NCI-H446 (cell line): Measurements from ENCODE around the gene CCNB2.
"Not testable (repeated sequence)": the region's sequence is repeated elsewhere in the genome, so short reads cannot be mapped to it uniquely, and the experiment has no call there.

Experiments
- DNase-seq, 2 experiments: peaks; one replicate each; lab custom pipeline; 2025; lab: John Stamatoyannopoulos, UW

CCNB2 gene

DNA sequence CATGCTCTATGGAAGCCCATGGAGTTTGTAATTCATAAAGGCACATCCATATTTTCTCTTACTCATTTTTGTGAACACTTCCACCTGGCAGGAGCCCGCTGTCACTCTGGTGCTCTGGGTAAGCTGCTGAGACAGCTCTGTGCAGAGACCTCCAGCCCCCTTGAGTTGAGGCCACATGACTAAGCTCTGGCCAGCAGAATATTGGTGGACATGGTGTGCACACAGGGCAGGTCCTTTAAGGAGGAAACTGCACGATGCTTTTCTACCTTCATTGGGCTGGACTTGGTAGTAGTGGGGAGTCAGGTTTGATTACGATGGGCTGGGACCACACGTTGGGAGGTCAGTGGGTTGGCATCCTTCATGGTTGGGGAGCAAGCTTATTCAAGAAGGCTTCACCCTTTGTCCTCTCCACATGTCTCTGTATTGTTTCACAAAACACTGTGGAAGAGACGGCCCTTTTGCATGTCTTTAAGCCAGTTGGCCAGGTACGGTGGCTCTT is 29.0 kb downstream of the CCNB2 start:
- no peak for DNase-seq

DNA sequence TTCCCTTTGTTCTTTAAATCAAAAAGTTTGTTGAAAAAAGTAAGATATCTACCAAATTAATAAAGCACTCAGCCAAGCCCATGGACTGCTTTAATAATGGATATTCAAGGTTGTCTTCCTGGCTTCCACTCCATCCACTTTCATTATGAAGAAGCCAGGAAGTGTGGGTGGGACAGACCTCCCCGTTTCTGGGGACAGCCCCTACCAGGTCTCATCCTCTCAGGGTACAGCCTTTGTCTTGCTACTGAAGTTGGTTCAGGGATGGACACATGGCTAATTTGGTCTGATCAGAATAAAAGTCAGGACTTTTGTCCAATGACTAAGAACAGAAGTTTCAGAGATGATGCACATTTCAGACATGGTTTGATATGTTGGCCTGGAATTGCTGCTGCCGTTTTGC is 32.6 kb downstream of the CCNB2 start:
- DNase-seq, result no peak

DNA sequence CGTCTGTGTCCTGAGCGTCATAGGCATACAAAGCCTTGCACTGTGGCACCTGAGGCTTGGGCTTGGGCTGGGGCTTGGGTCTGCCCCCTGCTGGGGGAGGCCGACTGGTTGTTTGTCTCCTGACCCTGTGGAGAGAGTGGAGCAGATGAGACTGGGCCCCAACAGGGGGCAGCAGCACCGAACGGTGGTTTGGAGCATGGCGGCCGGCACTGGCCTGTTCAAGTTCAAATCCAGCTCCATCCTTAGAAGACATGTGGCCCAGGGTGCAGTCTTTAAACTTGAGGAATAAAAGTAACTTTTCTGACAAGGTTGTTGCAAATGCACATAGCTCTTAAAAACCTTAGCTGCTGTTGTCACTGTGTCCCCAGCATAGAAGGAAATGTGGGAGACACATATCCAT is 33.3 kb downstream of the CCNB2 start:
- DNase-seq, result no peak

DNA sequence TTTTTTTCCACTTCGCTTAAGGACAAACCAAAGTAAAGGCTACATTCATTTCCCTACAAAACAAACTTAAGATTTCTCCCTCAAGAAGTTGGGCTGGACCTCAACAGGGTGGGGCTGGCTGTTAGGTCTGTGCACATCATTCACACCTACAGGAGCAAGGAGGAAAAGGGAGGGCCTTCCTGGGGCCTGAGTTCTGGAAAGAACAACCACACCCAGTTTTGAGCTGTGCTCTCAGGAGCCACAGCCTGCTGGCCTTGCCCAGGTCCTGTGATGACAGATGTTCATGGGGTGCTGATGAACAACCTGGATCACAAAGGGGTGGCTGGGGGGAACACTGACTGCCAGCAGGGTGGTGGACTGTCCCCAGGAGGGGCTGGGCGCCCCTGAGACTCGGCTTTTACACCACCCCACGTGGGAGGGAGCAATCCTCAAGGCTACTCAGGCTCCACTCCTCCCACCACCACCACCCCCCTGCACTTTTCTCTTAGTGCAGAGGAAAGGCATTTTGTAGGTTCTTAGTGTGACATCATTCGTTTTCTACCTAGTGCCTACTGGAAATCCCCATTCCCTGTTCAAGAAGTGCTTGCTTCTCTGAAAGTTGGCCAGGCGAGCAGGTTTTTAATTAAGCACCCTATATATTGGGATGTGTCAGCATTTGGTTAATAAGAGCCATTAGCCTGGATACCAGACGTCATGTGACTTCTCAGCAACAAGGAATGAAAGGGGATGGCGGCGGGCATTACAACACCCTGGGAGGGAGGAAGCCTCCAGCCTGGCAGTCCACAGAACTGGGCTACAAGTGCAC is 35.7 kb downstream of the CCNB2 start:
- no peak for DNase-seq

DNA sequence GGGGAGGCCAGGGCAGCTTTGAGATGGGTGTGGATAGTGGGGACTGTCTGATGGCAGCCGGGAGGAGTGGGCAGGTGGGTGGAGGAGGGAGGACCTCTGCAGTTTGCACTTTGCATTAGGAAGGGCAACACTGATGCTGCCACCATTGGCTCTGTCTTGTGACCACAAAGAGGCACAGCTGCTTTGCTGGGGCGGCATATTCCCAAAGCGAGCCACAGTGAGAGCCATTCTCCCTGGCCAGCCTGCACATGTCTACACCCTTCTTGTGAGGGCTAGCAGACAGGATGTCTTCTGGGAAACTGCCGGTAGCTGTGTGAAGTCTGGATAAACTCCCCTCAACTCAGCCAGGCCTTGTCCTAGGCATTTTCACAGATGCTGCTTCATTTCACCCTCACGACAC is 38.3 kb downstream of the CCNB2 start:
- no peak for DNase-seq

DNA sequence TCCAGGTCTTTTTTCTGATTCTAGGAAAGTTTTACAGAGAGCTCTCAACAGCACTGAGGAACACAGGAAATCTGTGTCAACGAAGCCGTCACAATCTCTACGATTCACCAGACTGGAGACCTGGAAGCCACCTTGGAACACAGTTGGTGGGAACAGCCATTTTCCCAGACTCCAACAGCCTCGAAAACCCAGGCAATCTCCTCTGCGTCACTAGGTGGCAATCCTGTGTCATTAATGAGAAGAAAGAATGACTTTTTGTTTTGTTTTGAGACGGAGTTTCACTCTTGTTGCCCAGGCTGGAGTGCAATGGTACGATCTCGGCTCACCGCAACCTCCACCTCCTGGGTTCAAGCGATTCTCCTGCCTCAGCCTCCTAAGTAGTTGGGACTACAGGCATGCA is 39.6 kb downstream of the CCNB2 start:
- DNase-seq, result not testable (repeated sequence)

DNA sequence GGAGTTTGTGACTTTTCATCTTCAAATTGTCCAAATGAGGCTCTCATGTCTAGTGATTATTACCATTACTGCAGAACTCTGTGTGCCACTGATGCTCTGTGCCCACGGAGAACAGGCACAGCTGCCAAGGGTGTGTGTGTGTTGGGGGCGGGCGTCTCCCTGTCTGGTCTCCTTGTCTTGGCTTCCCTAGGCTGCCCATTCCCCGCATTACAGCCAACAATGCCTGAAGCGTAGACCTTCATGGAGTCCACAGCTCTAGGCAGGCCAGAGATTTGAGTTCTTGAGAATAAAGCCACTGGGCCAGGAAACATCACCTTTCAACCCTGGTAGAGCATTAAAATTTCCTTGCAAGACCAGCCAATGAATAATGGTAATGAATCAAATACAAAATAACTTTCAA is 42.7 kb downstream of the CCNB2 start:
- no peak for DNase-seq

DNA sequence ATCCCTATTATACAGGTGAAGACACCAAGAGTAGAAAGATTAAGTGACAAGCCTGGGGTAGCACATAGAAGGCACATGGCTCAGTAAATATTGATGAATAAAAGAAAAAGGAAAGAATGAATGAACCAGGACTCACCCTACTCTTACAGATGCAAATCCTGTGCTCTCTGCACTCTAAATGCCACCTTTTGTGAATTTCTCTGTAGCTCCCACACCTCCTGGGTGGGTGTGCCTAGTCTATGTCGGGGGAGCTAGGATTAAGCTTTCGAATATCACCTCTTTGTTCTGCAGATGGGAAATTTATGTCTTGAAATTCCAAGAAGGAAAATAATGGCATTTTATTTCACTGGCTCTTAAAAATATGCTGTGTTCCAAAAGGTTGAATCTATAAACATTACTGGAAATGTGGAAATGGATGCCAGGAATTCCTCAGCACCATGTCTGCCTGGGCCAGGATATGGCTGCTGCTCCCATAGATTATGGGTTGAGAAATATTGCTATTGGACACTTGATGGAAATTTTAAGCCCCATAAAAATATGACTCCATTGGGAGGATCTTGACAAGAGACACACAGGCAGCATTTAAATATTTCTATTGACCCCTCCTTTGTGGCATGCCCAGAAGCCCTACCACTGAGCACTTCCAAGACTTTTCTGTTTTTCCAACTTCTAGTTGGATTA is 43.3 kb downstream of the CCNB2 start:
- DNase-seq, result no peak

DNA sequence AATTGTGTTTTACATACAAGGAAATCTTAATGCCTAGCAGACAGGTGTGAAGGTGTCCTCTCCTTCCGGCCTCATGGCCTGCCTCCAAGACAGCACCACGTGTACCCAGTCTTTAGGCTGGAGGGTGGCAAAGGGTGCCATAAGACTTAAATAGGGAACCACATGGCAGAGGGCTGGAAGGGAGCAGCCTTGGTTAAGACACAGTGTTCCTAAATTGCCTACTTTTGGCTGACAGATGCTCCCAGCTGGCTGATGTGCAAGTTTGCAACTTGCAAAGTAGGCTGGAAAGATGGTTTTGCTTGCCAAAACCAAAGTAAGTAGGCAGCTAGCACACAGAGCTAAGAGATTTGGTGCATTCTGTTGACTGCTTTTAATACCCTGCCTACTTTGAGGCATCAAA is 45.2 kb downstream of the CCNB2 start:
- no peak for DNase-seq

DNA sequence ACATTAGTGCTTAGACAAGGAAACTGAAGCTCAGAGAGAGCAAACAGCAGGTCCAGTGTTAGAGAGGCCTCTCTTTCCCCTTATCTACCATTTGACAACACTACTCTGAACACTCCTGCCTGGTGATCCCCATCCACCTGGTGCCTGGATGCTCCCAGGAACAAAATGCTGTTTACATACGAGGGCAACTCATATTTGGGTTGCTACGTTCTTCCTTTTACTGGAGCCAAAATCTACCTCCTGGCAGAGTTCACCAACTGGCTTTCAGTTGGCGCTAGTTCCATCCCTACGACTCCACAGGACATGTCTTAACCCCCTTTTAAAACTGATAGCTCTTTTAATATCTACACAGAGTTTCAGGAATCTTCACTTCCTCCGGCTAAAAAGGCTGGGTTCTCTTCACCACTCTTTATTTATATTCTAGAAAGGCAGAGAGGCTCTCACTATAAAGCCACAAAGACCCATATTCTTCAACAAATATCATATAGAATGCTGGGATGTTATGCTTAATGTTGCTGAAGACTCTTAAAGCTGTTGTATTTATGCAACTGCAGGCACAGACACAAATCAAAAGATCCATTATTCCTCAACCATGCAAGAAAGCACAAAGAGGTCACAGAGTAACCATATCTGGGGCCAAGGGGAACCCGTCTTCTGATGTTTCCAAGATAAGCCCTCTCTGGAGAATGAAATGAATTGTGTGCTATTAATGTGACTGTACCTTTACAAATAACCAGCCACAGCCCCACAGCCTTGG is 47.9 kb downstream of the CCNB2 start:
- DNase-seq, result no peak

DNA sequence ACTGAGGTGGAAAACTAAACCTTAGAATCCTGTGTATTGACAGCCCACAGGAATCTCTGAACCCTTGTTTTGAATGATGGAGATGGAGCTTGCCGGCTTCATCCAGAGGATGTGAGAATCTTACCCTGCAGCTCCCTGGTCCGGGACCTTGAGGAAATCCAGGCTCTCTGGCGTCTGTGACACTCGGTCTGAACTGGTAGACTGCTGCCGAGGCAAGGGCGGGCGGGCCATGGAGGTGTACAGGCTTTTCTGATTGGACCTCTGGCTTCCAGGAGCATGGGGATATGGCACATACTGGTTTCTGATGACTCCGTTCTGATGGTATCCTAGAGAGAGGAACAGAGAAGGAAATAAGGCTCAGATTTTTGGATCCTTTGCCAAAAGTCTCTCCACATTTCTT is 48.5 kb downstream of the CCNB2 start:
- no peak for DNase-seq

DNA sequence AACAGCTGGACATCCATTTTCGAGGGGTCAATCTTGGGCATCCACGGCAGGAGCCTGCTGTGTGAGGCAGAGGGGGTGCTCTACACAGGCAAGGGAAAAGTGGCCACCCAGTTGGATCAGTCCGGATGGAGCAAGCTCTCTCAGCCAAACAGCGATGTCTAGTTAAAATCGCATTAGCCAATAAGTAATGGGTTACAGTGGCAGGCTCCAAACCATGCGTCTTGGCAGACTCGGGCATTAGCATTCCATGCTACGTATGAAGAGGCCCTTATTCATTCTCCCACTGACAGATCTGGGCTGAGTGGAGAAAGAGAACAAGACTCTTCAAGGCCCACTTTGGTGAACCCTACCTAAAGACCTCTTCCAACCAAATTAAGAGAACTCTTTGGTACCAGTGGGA is 49.3 kb downstream of the CCNB2 start:
- no peak for DNase-seq

DNA sequence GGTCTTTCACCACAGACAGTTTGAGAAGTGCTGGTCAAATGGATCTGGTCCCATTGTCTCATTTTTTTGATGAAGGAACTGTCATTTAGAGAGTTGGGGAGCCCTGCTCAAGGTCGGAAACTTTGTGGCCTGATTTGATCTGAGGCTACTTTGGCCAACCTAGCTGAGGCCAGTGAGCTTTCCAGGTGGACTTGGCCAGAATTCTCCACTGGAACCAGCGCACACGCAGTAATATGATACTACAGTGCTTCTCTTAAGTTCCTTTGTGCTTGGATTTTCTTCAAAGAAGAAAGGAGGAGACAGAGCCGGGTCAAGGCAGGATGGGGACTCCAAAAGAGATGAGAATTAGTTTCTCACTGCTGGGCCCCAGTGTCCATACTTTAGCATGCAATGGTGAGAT is 50.5 kb downstream of the CCNB2 start:
- DNase-seq, result no peak

DNA sequence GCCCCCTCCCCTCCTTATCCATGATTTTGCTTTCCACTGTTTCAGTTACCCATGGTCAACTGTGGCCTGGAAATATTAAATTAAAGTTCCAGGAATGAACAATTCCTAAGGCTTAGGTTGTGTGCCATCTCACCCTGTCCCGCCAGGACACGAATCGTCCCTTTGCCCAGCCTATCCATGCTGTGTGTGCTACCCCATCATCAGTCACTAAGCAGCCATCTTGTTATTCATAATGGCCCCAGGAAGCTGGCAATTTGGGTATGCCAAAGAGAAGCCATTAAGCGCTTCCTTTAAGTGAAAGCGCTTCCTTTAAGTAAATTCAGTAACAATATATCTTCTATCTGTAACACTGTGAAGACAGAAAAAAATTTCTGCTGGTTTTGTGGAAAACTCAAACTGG is 52.5 kb downstream of the CCNB2 start:
- no peak for DNase-seq

DNA sequence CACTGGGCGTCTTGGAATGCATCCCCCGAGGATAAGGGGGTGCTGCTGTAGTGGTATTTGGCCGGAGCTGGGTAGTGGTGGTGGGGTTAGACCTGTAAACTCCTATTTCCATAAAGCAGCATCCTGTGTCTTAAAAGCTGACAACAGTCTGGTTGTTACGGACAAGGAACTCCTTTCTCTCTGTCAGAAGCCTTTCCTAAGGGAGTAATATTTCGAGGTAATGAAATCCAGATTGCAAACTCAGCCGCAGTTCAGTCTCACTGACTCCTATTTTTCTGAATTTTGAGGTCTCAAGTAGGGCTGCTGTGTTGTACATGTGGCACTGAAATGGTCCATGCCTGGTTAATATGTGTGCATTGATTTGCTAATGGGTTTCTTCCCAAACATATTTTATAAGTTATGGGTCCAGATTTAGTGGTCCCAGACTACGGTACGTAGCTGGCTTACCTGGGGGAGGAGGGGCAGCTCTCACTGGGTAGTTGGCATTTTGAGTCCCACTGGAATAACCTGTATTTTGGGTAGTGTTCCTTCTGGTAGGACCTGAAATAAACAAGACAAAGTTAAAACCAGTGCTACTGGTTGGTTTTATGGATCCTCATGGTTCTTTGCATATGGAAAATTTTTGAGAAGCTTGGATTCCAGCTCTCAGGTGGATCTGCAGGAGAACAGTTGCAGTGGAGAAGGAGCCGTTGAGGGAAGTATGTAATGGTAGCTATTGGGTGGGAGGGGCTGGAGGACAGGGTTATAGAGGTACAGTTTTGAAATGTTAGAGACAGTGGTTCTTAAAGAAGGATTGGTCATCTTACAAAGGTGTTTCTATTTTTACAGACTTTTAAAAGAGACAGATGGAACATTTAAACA is 53.1 kb downstream of the CCNB2 start:
- DNase-seq, result no peak

DNA sequence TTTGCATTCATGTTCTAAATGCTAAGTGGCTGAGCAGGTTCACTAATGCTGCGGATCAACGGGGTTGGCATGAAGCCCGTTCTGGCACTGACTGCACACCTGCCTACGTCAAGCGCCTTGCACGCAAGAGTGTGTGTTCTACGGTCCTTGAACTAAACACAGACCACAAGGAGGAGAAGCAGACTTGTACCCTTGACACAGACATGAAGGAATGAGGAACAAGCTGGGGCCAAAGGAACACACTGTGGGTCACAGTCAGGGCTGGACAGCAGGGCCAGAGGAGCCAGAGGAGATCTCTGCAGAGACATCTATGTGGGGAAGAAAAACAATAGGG is 53.7 kb downstream of the CCNB2 start:
- no peak for DNase-seq

DNA sequence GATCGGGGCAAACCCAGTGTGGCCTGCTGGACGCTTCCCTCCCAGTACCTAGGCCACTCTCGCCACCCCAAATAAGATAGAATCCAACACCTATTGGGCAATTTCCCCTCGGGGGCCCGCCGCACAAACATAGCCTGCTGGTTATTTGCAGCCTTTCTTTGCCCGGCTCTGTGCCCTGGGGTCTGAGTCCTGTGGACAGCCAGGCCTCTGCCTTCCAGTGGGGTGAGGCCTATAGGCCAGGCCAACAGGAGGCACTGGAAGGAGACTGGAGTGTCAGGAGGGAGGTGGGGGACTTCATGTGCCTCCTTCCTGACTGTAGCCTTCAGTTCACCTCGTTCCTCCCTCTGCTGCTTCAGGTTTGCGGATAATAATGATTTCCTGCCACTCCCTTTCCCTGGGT is 54.3 kb downstream of the CCNB2 start:
- no peak for DNase-seq

DNA sequence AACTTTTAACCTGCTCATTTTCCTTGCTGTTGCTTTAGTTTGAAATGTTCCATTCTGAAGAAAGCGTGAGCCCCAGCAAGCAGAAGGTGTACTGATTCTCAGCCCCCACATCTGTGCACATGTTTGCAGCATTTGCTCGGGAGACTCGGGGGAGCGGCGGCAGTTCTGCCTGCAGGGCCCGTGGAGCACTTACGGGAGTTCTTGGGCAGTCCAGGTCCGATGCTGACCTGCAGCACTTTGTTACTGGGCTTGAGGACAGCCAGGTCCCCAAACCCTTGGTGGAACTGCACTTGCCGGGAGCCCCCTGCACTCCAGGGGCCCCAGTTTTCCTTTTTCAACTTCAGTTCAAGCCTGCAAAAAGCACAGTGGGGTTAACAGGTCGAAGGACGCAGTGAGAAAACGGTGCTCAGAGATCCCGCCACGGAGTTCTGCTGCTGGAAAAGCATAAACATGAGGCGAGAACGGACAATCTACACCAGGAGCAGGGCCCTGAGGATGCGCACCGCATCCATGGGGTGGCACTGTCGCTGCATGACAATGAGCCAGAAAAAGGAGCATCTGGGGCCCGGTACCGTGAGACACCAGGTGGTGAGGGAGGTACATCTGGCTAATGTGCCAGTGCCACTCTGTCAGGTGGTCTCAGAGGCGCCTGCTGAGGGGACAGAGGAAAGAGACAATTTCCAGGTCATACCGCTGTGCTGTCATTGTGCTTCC is 56.1 kb downstream of the CCNB2 start:
- DNase-seq, result no peak

DNA sequence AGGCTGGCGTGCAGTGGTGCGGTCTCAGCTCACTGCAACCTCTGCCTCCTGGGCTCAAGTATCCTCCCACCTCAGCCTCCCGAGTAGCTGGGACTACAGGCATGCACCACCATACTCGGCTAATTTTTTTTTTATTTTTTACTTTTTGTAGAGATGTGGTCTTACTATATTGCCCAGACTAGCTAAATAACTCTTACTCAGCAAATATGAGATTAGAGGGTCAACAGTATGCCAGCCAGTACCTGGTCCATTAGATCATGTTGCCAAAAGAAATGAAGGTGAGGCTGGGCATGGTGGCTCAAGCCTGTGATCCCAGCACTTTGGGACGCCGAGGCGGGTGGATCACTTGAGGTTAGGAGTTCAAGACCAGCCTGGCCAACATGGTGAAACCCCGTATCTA is 57.1 kb downstream of the CCNB2 start:
- not testable (repeated sequence) for DNase-seq

DNA sequence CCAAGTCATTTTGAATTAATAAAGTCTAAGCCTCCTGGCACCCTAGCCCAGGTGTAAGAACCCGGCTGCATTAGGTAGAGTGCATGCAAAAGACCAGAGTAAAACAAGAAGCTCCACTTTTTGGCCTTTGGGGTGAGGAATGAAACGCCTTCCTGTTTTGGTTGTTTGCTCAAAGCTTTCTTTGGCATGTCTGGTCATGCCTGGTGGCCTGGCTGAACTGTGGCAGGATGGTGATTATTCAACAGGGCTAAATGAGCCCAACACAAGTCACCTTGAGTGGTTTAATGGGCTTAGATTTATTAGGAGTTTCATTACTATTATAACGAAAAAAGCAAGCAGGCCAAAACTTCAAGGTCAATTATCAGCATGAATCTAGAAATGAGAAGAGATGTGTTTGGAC is 60.8 kb downstream of the CCNB2 start:
- DNase-seq, result no peak

DNA sequence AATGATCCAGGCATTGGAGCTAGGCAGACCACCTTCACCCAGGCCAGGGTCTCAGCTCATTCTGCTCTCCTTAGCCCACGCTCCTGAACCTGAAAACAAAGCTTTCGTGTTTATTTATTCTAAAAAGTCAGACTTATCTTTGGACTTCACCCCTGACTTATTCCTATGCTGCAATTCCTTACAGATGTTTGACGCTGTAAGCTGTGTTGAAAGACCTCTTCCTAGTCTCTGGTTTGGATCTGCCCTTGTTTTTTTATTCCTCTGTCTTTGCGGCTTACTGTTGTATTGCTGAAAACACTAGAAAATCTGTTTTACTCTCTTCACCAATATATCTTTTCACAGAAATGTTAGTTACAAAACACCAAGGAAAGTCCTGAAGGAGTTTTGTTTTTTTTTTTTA is 61.2 kb downstream of the CCNB2 start:
- no peak for DNase-seq
